HCT116 (cell line): ENCODE measurements around the gene CATSPERZ. TPM values are rescaled to one million over a fixed set of nuclear protein-coding genes. Genes with fewer than 3 reads are reported as not detected.

Experiments used
- ATAC-seq: fragments of 200-7000 bp; cut with Tn5 transposase; 2 replicates; pipeline ENCODE4 v1.9.1; 2020; ENCODE audit warnings: mild to moderate bottlenecking, moderate library complexity
- BruUV-seq: library from RNA; stranded (reverse); fragments of 400-500 nt; replicated peaks from 2 replicates; lab custom pipeline; 2021; lab: Mats Ljungman, UMichigan
- CTCF ChIA-PET: fragments of 300-600 bp; sonication (Branson Sonifier 250); formaldehyde crosslinking; loops from one replicate; lab custom pipeline; 2021; ENCODE audit warnings: antibody characterized with exemption; lab: Charles Lee
- POLR2A ChIA-PET: fragments of 300-600, 350-600 bp; sonication (Branson Sonifier 250); formaldehyde crosslinking; loops from one replicate; lab custom pipeline; 2021; ENCODE audit warnings: antibody characterized with exemption; lab: Charles Lee
- RAD21 ChIA-PET, 2 experiments: fragments of 300-600 bp; sonication (Branson Sonifier 250); formaldehyde crosslinking; loops; one replicate each; lab custom pipeline; 2023; ENCODE audit warnings: low total read pairs in 2 of 2; ENCODE audit not compliant: uncharacterized antibody in 2 of 2, unreplicated experiment in 2 of 2, low non-redundant PET in 1 of 2; lab: Charles Lee
- DNase-seq: peaks from one replicate; pipeline ENCODE4 v3.0.0-alpha.2; 2010; ENCODE audit warnings: low read depth, low spot score
- H2AFZ ChIP-seq: fragments of 200-600 bp; shearing (Covaris generic), sonication (generic); 2 replicates; pipeline ENCODE4 v1.6.1; 2017; ENCODE audit warnings: low read depth, mixed run types, mixed read lengths, antibody characterized with exemption, low read length; ENCODE audit not compliant: poor library complexity, severe bottlenecking
- H3K27ac ChIP-seq: 2 replicates; pipeline ENCODE4 v1.5.1; 2012; ENCODE audit warnings: low read depth, low read length
- H3K27me3 ChIP-seq: fragments of 200-600 bp; sonication (generic); 2 replicates; pipeline ENCODE4 v1.6.1; 2016; ENCODE audit warnings: mixed run types, low read length, mixed read lengths; ENCODE audit not compliant: insufficient read depth
- H3K36me3 ChIP-seq, 2 experiments: fragments of 200-500 bp in 1 of 2; fragments of 200-600 bp in 1 of 2; sonication (Bioruptor generic) in 1 of 2; sonication (generic) in 1 of 2; 2 replicates each; pipeline versions ENCODE4 v1.5.1 to v1.6.1; 2014 to 2016; ENCODE audit warnings: low read length in 2 of 2, inconsistent platforms in 1 of 2, mixed read lengths in 1 of 2, mixed run types in 1 of 2; ENCODE audit not compliant: insufficient read depth in 2 of 2, control insufficient read depth in 1 of 2
- H3K4me1 ChIP-seq, 2 experiments: fragments of 200-600 bp in 1 of 2; sonication (generic) in 1 of 2; 2 replicates each; pipeline versions ENCODE4 v1.5.1 to v1.6.1; 2012 to 2017; ENCODE audit warnings: low read length in 2 of 2, inconsistent platforms in 1 of 2, mild to moderate bottlenecking in 1 of 2, mixed read lengths in 1 of 2, mixed run types in 1 of 2, moderate library complexity in 1 of 2; ENCODE audit not compliant: insufficient read depth in 2 of 2, control insufficient read depth in 1 of 2
- H3K4me2 ChIP-seq: fragments of 200-600 bp; sonication (generic); 2 replicates; pipeline ENCODE4 v1.6.1; 2017; ENCODE audit warnings: mixed run types, low read length, mixed read lengths
- H3K4me3 ChIP-seq, 2 experiments: fragments of 200-600 bp in 1 of 2; sonication (generic) in 1 of 2; replicated peaks in 1 of 2; 2 replicates each; pipeline ENCODE4 v1.5.1; 2011 to 2016; ENCODE audit warnings: low read length in 2 of 2, control low read depth in 1 of 2, low read depth in 1 of 2, mild to moderate bottlenecking in 1 of 2, mixed read lengths in 1 of 2, mixed run types in 1 of 2
- H3K79me2 ChIP-seq: fragments of 200-600 bp; sonication (generic); 2 replicates; pipeline ENCODE4 v1.6.1; 2017; ENCODE audit warnings: mild to moderate bottlenecking, mixed run types, low read length, moderate library complexity, mixed read lengths; ENCODE audit not compliant: insufficient read depth
- H3K9ac ChIP-seq: fragments of 200-600 bp; sonication (generic); 2 replicates; pipeline ENCODE4 v1.6.1; 2016; ENCODE audit warnings: low read length, mixed read lengths
- H3K9me2 ChIP-seq: fragments of 200-600 bp; sonication (generic), shearing (Covaris generic); 2 replicates; pipeline ENCODE4 v1.6.1; 2017; ENCODE audit warnings: mixed run types, mild to moderate bottlenecking, moderate library complexity; ENCODE audit not compliant: insufficient read depth
- H3K9me3 ChIP-seq, 2 experiments: fragments of 200-500 bp in 1 of 2; fragments of 200-600 bp in 1 of 2; sonication (Bioruptor generic) in 1 of 2; sonication (generic) in 1 of 2; 2 replicates each; pipeline ENCODE4 v1.6.1; 2014 to 2017; ENCODE audit warnings: low read length in 2 of 2, mixed read lengths in 2 of 2, inconsistent platforms in 1 of 2, low read depth in 1 of 2, mild to moderate bottlenecking in 1 of 2, mixed run types in 1 of 2, moderate library complexity in 1 of 2; ENCODE audit not compliant: control insufficient read depth in 1 of 2, insufficient read depth in 1 of 2
- H4K20me1 ChIP-seq: fragments of 200-600 bp; sonication (generic), shearing (Covaris generic); 2 replicates; pipeline ENCODE4 v1.6.1; 2017; ENCODE audit warnings: mixed run types, mild to moderate bottlenecking, moderate library complexity; ENCODE audit not compliant: insufficient read depth
- EGR1 ChIP-seq: IDR thresholded peaks from 2 replicates; pipeline ENCODE4 v1.6.1; 2012; ENCODE audit warnings: low read depth
- EZH2 ChIP-seq: fragments of 200-600 bp; sonication (generic); IDR thresholded peaks from 2 replicates; pipeline ENCODE4 v1.6.1; 2017; ENCODE audit warnings: antibody characterized with exemption, mixed run types
- JUND ChIP-seq: IDR thresholded peaks from 2 replicates; pipeline ENCODE4 v1.6.1; 2012
- POLR2AphosphoS5 ChIP-seq: IDR thresholded peaks from 2 replicates; pipeline ENCODE4 v1.6.1; 2011; ENCODE audit warnings: mild to moderate bottlenecking, low read depth, low read length, moderate library complexity
- RAD21 ChIP-seq: IDR thresholded peaks from 2 replicates; pipeline ENCODE4 v1.6.1; 2012; ENCODE audit warnings: low read depth, mild to moderate bottlenecking
- SP1 ChIP-seq: IDR thresholded peaks from 2 replicates; pipeline ENCODE4 v1.6.1; 2012; ENCODE audit warnings: low read depth
- SRF ChIP-seq: IDR thresholded peaks from 2 replicates; pipeline ENCODE4 v1.6.1; 2012; ENCODE audit warnings: low read depth
- TCF7L2 ChIP-seq: IDR thresholded peaks from 2 replicates; pipeline ENCODE4 v1.7.0; 2011; ENCODE audit warnings: borderline replicate concordance, inconsistent platforms; ENCODE audit not compliant: insufficient read depth, insufficient read length; ENCODE audit errors: extremely low read depth
- YY1 ChIP-seq: IDR thresholded peaks from 2 replicates; pipeline ENCODE4 v1.6.1; 2011; ENCODE audit warnings: low read length, low read depth, moderate library complexity, mild to moderate bottlenecking; ENCODE audit not compliant: insufficient replicate concordance; ENCODE audit errors: extremely low read depth
- ZFX ChIP-seq: fragments of 450-650 bp; IDR thresholded peaks from 2 replicates; pipeline ENCODE4 v1.6.1; 2017
- ZNF274 ChIP-seq: fragments of 200-500 bp; sonication (Bioruptor generic); IDR thresholded peaks from 2 replicates; pipeline ENCODE4 v1.6.1; 2014; ENCODE audit warnings: mild to moderate bottlenecking, low read depth, low read length, inconsistent platforms
- intact Hi-C: fragments of 100-400 bp; cut with micrococcal nuclease; formaldehyde crosslinking; loops from 2 replicates; pipeline ENCODE4 v1.10.0; 2022
- total RNA-seq: library from RNA; stranded (reverse); gene quantifications from one replicate; pipeline ENCODE4 v1.2.1, GENCODE V29; 2021; ENCODE audit not compliant: unreplicated experiment
- TF ChIP-seq, protein P1 (sequence below): IDR thresholded peaks from 2 replicates; pipeline ENCODE4 v1.6.1; 2012
- TF ChIP-seq, protein P2 (sequence below), 3 experiments: fragments of 200-600 bp in 1 of 3; sonication (generic) in 1 of 3; IDR thresholded peaks in 2 of 3; conservative IDR thresholded peaks in 1 of 3; 2 replicates each; pipeline ENCODE4 v1.5.1; 2012 to 2017; ENCODE audit warnings: low read depth in 2 of 3, low read length in 2 of 3, antibody characterized with exemption in 1 of 3, borderline replicate concordance in 1 of 3, control low read depth in 1 of 3, mild to moderate bottlenecking in 1 of 3, mixed read lengths in 1 of 3, mixed run types in 1 of 3, moderate library complexity in 1 of 3; ENCODE audit not compliant: insufficient read depth in 1 of 3
- TF ChIP-seq, protein P3 (sequence below): IDR thresholded peaks from 2 replicates; pipeline ENCODE4 v1.6.1; 2011; ENCODE audit warnings: mild to moderate bottlenecking, low read length, moderate library complexity; ENCODE audit not compliant: insufficient replicate concordance; ENCODE audit errors: extremely low read depth
- TF ChIP-seq, protein P4 (sequence below): IDR thresholded peaks from 2 replicates; pipeline ENCODE4 v1.6.1; 2012

The CATSPERZ gene
- total RNA-seq, 1 experiment from 2014 or later: 1.7 TPM

DNA sequence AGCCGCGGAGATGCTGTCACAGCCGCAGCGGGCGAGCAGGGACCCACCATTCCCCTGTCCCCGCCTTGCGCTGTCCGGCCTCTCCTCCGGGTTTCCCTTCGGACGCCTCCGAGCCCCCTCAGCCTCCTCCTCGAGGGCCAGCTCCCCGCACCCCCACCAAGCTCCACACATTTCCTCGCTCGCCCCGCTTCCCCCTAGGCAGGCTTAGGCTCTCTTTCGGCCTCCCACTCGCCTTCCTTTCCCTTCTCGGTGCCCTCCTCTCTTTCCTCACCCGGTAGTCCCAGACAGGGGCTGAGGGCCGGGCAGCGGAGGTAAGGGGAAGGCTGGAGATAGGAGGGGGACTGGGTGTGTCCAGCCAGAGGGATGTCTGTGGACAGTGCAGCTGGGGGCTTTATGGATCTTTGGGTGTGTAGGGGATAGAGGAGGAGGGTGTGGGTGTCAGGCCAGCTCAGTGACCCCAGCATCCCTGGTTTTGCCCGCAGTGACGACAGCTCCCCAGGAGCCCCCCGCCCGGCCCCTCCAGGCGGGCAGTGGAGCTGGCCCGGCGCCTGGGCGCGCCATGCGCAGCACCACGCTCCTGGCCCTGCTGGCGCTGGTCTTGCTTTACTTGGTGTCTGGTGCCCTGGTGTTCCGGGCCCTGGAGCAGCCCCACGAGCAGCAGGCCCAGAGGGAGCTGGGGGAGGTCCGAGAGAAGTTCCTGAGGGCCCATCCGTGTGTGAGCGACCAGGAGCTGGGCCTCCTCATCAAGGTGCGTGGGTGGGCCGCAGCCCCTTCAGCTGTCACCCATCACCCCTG, 7.5 kb upstream of the CATSPERZ start:
- DNase-seq: no peak
- H3K9me3 ChIP-seq: no peaks in the 10 kb centered on the region
- no peaks in the 10 kb centered on the region for H3K27me3 ChIP-seq
- no peak overlapping the region for H3K9ac ChIP-seq
- no peak overlapping the region for H2AFZ ChIP-seq
- CTCF ChIA-PET: interaction anchor here (1.7 kb wide), 1 partner anchor 12 kb away, joined by 4 read pairs; the partner anchor contains the start of gene ESRRA
- BruUV-seq: no TSS peak
- H3K36me3 ChIP-seq: no peaks in the 10 kb centered on the region
- H3K4me3 ChIP-seq: no peak overlapping the region
- RAD21 ChIA-PET: no interaction called here
- no peak overlapping the region for H3K27ac ChIP-seq
- no peak for TF ChIP-seq YY1
- no peak for ATAC-seq
- H3K9me2 ChIP-seq: no peaks in the 10 kb centered on the region
- no peaks in the 10 kb centered on the region for H3K79me2 ChIP-seq
- no peak overlapping the region for H3K4me2 ChIP-seq
- H3K4me1 ChIP-seq: peaks cover 0 to 8% of the 10 kb centered on the region in 2 experiments; a peak in 2 of 4 replicates
- POLR2A ChIA-PET: no interaction called here
- intact Hi-C loops: no loop called here
- H4K20me1 ChIP-seq: no peaks in the 10 kb centered on the region

DNA sequence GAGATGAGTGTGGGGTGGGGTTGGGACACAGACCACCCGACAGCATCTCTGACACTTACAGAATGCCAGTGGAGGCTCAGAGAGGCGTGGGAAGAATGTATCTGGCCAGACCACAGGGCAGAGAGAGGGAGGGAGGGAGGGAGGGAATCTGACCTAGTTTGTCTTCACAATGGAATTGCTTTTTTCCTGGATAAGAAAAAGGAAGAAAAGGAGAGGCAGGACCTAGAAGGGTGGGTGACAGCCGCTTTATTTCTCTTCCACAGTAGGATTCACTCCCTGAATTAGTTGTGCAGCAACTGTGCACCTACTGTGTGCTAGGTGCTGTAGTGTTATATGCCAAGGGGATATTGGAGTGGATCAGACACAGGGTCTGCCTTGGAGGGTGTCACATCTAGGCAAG, 5.4 kb upstream of the CATSPERZ start:
- ATAC-seq: no peak
- ChIA-PET RAD21 (no interaction called here), CTCF (interaction anchor here (0.7 kb wide), 1 partner anchor 12 kb away, joined by 3 read pairs; no protein-coding TSS in a partner anchor), POLR2A (no interaction called here)
- no peak overlapping the region for H3K27ac ChIP-seq
- H3K4me2 ChIP-seq: no peak overlapping the region
- H3K27me3 ChIP-seq: no peaks in the 10 kb centered on the region
- H4K20me1 ChIP-seq: no peaks in the 10 kb centered on the region
- peaks cover 0 to 8% of the 10 kb centered on the region in 2 experiments; a peak in 2 of 4 replicates for H3K4me1 ChIP-seq
- intact Hi-C loops: no loop called here
- no peak overlapping the region for H3K9ac ChIP-seq
- H2AFZ ChIP-seq: no peak overlapping the region
- BruUV-seq: no TSS peak
- no peak for DNase-seq
- H3K9me2 ChIP-seq: no peaks in the 10 kb centered on the region
- no peak overlapping the region for H3K4me3 ChIP-seq
- H3K79me2 ChIP-seq: no peaks in the 10 kb centered on the region
- no peaks in the 10 kb centered on the region for H3K9me3 ChIP-seq
- H3K36me3 ChIP-seq: no peaks in the 10 kb centered on the region
- TF ChIP-seq YY1 (no peak), SP1 (no peak), JUND (no peak), ZFX (no peak), TCF7L2 (no peak), SRF (no peak), EGR1 (no peak), RAD21 (no peak), POLR2AphosphoS5 (no peak), ZNF274 (no peak), EZH2 (no peak)
- TF ChIP-seq, protein P1, sequence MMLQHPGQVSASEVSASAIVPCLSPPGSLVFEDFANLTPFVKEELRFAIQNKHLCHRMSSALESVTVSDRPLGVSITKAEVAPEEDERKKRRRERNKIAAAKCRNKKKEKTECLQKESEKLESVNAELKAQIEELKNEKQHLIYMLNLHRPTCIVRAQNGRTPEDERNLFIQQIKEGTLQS: no peak
- TF ChIP-seq, protein P2, sequence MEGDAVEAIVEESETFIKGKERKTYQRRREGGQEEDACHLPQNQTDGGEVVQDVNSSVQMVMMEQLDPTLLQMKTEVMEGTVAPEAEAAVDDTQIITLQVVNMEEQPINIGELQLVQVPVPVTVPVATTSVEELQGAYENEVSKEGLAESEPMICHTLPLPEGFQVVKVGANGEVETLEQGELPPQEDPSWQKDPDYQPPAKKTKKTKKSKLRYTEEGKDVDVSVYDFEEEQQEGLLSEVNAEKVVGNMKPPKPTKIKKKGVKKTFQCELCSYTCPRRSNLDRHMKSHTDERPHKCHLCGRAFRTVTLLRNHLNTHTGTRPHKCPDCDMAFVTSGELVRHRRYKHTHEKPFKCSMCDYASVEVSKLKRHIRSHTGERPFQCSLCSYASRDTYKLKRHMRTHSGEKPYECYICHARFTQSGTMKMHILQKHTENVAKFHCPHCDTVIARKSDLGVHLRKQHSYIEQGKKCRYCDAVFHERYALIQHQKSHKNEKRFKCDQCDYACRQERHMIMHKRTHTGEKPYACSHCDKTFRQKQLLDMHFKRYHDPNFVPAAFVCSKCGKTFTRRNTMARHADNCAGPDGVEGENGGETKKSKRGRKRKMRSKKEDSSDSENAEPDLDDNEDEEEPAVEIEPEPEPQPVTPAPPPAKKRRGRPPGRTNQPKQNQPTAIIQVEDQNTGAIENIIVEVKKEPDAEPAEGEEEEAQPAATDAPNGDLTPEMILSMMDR (IDR thresholded peaks at IDR 0.05 in 2 of 3, conservative IDR thresholded peaks at IDR 0.05 in 1 of 3; ENCODE audit: borderline replicate concordance in 1 of 3, insufficient read depth in 1 of 3, low read depth in 2 of 3, low read length in 2 of 3): no peak
- TF ChIP-seq, protein P3, sequence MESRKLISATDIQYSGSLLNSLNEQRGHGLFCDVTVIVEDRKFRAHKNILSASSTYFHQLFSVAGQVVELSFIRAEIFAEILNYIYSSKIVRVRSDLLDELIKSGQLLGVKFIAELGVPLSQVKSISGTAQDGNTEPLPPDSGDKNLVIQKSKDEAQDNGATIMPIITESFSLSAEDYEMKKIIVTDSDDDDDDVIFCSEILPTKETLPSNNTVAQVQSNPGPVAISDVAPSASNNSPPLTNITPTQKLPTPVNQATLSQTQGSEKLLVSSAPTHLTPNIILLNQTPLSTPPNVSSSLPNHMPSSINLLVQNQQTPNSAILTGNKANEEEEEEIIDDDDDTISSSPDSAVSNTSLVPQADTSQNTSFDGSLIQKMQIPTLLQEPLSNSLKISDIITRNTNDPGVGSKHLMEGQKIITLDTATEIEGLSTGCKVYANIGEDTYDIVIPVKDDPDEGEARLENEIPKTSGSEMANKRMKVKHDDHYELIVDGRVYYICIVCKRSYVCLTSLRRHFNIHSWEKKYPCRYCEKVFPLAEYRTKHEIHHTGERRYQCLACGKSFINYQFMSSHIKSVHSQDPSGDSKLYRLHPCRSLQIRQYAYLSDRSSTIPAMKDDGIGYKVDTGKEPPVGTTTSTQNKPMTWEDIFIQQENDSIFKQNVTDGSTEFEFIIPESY: no peak
- TF ChIP-seq, protein P4, sequence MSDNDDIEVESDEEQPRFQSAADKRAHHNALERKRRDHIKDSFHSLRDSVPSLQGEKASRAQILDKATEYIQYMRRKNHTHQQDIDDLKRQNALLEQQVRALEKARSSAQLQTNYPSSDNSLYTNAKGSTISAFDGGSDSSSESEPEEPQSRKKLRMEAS: no peak
